ENCODE measurements around the gene UBE3B.

DNA sequence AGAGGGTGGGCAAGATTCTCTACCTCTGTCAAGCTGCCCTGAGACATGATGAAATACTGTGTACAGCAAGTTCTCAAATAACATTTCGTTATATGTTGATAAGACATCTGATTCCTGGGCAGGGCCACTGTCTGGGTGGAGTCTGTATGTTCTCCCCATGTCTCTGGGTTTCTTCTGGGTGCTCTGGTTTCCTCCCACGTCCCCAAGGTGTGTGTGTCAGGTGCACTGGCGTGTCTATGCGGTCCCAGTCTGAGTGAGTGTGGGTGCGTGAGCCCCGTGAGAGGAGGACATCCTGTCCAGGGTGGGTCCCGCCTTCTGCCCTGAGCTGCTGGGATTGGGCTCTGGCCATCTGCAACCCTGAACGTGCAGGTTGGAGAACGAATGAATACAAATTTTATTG, 30.0 kb upstream of the UBE3B start:
- no peak for TF ChIP-seq POLR2AphosphoS5 (IDR thresholded peaks at IDR 0.05)
- TF ChIP-seq, protein P1, sequence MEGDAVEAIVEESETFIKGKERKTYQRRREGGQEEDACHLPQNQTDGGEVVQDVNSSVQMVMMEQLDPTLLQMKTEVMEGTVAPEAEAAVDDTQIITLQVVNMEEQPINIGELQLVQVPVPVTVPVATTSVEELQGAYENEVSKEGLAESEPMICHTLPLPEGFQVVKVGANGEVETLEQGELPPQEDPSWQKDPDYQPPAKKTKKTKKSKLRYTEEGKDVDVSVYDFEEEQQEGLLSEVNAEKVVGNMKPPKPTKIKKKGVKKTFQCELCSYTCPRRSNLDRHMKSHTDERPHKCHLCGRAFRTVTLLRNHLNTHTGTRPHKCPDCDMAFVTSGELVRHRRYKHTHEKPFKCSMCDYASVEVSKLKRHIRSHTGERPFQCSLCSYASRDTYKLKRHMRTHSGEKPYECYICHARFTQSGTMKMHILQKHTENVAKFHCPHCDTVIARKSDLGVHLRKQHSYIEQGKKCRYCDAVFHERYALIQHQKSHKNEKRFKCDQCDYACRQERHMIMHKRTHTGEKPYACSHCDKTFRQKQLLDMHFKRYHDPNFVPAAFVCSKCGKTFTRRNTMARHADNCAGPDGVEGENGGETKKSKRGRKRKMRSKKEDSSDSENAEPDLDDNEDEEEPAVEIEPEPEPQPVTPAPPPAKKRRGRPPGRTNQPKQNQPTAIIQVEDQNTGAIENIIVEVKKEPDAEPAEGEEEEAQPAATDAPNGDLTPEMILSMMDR (IDR thresholded peaks at IDR 0.05) = no peak
- no peak for TF ChIP-seq POLR2A (IDR thresholded peaks at IDR 0.05)
